VCaP (cell line): ENCODE data around the gene NCK2.

Source experiments
- H3K27ac ChIP-seq: fragments of 450-650 bp; 2 replicates; pipeline ENCODE4 v1.5.1; 2017
- CTCF ChIP-seq: fragments of 450-650 bp; conservative IDR thresholded peaks from 2 replicates; pipeline ENCODE4 v1.5.1; 2017; ENCODE audit warnings: mild to moderate bottlenecking, moderate library complexity

The NCK2 gene

GRCh38 chr2:105744909-105745853 is at the start of gene NCK2:
TSS of gene NCK2 (plus strand) at chr2:105744912. CDS start at chr2:105855064, 110,152 bp downstream.
- TF ChIP-seq CTCF, result no peak
- H3K27ac ChIP-seq, result peak within 1 kb of the TSS; percentile 89

DNA sequence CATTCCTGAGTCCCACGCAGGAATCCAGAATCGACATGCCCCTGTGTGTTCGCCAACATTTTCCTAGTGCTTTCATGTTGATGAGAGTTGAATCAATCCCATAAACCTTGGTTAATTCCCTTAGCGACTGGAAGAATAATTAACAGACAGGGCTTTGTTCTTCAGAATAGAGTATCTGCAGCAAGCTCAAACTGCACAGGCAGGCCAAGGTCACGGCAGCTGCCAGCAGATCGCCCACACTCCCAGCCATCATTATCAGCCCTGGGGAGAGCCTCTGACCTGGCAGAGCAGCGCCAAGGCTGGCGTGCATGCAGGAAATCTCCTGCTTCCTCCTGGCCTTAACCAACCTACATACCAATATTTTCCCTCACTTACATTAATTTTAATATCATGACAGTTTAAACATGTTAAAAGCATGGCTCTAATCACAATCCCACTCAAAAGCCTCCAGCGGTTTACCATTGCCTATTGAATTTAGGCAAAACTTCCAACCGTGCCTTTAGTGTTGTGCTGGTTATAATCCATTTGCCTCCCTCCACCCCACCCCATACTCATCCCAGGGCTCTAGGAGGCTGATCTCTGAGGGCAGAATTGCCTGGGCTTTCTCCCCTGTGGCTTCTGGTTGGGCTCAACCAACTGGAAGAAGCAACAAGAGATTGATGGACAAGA is 46.8 kb upstream of the NCK2 start:
- TF ChIP-seq CTCF, result no peak
- H3K27ac ChIP-seq, result no peak overlapping the region

DNA sequence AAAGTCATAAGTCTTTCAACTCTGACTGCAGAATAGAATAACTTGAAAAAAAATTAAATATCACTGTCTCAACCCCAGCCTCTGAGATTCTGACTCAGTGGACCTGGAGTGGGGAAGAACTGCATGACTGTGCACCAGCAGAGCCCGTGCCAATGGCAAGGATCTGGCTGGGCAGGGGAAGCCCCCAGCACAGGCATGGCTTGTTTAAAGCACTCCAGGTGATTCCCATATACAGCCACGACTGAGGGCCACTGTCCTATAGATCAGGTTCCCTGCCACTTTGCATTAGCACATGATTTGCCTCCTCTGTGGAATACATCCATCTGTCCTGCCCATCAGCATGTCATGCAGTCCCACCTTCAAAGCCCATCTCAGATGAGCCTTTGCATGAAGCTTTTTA is 45.9 kb upstream of the NCK2 start:
- TF ChIP-seq CTCF, result no peak
- no peak overlapping the region for H3K27ac ChIP-seq

DNA sequence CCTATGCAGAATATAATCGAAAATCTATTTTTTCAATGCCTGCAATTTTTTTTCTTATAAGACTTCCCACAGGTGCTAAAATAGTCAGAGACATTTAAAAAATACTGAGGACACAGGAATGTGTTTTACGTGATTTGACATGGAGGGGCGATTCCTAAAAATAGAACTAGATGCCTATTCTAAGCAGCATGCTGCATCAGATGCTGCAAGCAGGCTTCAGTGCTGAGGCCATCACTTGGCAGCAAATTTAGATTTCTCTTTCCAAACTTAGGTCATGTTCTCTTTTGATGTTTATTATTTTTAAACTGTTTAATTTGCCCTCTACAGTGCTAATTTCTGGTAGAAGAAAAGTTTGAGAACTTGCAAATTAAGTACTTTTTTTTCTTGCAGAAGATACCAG is 43.7 kb upstream of the NCK2 start:
- TF ChIP-seq CTCF, result no peak
- no peak overlapping the region for H3K27ac ChIP-seq

GRCh38 chr2:105708697-105709096 is 36.0 kb upstream of the NCK2 start:
- TF ChIP-seq CTCF, result no peak
- H3K27ac ChIP-seq, result no peak overlapping the region

GRCh38 chr2:105711394-105711793 is 33.3 kb upstream of the NCK2 start:
- no peak for TF ChIP-seq CTCF
- peak overlapping the region; percentile 79 for H3K27ac ChIP-seq

DNA sequence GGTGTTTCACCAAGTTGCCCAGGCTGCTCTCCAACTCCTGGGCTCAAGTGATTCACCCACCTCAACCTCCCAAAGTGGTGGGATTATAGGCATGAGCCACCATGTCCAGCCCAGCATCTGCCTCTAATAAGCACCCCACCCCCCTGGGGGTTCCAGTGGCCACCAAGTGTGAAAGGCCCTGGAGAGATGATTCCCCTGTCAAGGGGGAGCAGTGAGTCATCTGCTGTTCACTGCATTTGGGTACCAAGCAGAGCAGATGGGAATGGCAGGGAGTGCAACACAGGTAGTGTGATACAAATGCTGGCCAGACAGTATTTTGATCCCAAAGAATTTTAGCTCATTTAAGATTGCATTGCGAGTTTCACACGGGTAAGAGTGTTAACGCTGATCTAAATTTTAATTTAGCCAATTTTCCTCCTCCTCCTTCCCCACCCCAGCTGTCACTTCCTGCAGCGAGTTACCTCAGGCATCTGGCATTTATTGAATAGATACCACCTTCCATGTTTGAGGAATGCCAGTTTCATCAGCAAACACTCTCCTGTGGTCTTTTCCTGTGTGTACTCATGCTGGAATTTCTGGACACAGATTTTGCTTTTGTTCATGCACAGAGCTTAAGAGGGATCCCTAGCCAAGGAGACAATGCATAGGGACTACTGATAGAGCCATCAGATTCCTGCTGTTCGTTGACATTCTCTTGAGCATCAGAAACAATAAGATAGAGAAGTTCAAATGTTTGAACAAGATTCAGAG is 32.4 kb upstream of the NCK2 start:
- TF ChIP-seq CTCF, result no peak
- peak overlapping the region; percentile 79 for H3K27ac ChIP-seq
